VCaP (cell line): ENCODE data around the gene CD226.
"Not testable (repeated sequence)": the region's sequence is repeated elsewhere in the genome, so short reads cannot be mapped to it uniquely, and the experiment has no call there.

Source experiments
- H3K27ac ChIP-seq: fragments of 450-650 bp; 2 replicates; pipeline ENCODE4 v1.5.1; 2017
- TF ChIP-seq, protein P1 (sequence below): fragments of 450-650 bp; conservative IDR thresholded peaks from 2 replicates; pipeline ENCODE4 v1.5.1; 2017; ENCODE audit warnings: mild to moderate bottlenecking, moderate library complexity

The CD226 gene

DNA sequence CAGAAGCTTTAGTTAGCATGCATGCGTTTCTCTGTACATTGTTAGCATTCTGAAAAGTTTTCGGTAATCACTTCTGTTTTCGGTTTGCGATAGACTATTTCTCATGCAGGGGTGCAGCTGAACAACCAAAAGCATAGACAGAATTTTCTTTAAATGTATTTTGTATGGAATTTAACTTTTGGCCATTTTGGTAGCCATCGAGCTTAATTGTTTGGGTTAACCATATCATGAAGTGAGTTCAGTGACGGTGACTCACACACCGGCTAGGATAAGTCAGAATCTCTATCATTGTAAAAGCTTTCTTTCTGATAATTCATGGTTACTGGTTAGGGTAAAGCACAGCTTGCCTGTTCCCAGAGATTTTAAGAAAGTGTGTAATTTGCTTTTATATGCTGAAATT lies 107.2 kb downstream of the CD226 start:
- TF ChIP-seq, protein P1, sequence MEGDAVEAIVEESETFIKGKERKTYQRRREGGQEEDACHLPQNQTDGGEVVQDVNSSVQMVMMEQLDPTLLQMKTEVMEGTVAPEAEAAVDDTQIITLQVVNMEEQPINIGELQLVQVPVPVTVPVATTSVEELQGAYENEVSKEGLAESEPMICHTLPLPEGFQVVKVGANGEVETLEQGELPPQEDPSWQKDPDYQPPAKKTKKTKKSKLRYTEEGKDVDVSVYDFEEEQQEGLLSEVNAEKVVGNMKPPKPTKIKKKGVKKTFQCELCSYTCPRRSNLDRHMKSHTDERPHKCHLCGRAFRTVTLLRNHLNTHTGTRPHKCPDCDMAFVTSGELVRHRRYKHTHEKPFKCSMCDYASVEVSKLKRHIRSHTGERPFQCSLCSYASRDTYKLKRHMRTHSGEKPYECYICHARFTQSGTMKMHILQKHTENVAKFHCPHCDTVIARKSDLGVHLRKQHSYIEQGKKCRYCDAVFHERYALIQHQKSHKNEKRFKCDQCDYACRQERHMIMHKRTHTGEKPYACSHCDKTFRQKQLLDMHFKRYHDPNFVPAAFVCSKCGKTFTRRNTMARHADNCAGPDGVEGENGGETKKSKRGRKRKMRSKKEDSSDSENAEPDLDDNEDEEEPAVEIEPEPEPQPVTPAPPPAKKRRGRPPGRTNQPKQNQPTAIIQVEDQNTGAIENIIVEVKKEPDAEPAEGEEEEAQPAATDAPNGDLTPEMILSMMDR, result no peak
- H3K27ac ChIP-seq, result no peak overlapping the region

DNA sequence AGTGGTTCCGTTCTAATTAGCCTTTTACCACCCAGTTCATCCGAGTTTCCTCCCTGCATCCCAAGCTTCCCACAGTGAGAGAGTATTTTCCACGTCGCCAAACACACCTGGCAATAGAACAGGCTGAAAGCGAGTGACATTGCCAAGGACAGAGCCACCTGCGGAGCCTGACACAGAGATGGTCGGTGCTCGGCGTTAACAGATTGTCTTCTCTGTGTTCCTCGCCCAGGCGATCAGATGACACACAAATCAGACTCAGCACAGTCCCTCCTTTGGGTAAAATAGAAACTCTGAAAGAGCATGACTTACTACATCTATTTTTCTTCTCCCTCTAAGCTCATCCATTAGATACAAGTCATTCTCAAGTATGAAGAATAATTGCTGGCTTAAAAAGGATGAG lies 107.7 kb downstream of the CD226 start:
- TF ChIP-seq, protein P1, result no peak
- H3K27ac ChIP-seq, result no peak overlapping the region

DNA sequence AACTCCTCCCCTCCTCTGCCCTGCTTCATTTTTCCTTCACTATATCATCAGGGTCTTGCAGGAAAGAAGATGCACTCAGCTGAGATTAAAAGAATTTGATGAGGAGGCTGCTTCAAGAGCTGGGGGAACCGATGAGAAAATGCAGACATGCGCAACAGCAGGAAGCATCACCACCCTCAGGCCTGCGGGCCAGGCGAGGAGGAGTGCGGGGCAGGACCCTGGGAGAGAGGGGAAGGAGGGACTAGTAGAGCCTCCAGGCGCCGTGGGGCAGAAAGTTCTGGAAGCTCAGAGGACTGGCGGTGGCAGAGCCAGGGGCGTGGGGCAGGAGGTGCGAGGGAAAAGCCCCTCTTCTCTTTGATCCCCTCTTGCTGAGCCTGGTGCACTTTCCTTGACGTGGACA lies 108.2 kb downstream of the CD226 start:
- TF ChIP-seq, protein P1, result no peak
- H3K27ac ChIP-seq, result no peak overlapping the region

DNA sequence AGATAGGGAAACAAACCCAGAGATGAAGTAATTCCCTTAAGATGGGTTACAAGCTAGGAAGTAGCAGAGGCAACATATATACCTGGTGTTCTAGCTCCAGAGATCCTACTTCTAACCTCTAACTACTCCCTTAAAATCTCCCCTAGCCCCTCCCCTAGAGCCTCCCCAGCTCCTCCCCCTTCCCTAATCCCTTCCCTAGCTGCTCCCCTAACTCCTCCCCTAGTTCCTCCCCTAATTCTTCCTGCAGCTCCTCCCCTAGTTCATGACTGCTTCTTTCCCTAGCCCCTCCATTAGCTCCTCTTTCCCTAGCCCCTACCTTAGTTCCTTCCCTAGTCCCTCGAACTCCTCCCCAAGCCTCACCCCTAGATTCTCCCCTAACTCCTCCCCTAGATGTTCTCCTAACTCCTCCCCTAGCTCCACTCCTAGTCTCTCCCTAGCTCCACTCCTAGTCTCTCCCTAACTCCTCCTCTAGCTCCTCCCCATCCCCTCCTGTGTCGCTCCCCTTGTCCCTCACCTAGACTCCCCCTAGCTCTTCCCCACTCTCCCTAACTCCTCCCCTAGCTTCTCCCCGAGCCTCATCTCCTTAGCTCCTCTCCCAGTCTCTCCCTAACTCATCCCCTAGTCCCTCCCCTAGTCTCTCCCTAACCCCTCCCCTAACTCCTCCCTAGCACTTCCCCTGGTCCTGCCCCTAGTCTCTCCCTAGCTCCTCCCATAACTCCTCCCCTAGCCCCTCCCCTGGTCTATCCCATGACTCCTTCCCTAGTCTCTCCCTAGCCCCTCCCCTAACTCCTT lies 108.9 kb downstream of the CD226 start:
- H3K27ac ChIP-seq, result no peak overlapping the region
- TF ChIP-seq, protein P1, result no peak

DNA sequence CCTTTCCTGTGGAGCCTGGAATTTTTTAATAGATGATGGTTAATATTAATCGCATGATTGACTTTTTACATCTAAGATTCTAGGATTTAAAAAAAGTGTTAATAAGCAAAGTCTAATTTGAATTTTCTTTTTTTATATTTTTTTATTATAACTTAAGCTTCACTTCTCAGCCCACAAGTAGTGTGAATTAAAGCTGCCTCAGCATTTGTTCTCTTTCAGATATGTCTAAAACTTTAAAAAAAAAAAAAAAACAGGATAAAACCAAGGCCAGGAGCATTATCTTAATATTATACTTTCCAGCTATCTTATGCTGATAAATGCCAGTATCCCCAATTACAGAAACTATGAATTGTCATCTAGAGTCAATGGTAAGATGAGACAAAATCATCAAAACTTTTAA lies 109.7 kb downstream of the CD226 start:
- no peak overlapping the region for H3K27ac ChIP-seq
- TF ChIP-seq, protein P1, result no peak

DNA sequence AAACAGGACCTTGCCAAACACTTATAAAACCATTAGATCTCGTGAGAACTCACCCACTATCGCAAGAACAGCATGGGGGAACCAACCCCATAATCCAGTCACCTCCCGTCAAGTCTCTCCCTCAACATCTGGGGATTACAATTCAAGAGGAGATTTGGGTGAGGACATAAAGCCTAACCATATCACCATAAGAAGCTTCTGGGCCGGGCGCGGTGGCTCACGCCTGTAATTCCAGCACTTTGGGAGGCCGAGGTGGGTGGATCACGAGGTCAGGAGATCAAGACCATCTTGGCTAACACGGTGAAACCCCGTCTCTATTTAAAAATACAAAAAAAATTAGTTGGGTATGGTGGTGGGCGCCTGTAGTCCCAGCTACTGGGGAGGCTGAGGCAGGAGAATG lies 112.7 kb downstream of the CD226 start:
- H3K27ac ChIP-seq, result not testable (repeated sequence)

DNA sequence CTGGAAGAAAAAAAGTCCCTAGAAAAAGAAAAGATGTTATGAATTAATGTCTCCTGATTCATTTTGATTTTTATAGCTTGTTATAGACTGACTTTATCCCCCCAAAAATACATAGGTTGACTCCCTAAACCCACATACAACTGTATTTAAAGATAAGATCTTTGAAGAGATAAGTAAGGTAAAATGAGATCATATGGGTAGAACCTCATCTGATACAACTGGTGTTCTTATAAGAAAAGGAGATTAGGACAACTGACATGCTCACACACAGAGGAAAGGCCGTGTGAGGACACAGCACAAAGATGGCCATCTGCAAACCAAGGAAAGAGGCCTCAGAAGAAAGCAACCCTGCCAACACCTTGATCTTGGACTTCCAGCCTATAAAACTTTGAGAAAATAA lies 117.5 kb downstream of the CD226 start:
- H3K27ac ChIP-seq, result no peak overlapping the region
- TF ChIP-seq, protein P1, result no peak

DNA sequence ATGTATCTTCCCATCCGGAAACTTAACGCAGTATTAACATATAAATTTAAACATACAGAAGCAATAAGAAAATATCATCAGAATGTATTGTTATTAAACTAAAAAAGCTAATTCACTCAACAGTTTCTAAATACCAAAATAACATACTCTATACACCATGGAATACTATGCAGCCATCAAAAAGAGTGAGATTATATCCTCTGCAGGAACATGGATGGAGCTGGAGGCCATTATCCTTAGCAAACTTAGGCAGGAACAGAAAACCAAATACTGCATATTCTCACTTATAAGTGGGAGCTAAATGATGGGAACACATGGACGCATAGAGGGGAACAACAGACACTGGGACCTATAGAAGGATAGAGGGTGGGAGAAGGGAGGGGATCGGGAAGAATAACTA lies 127.1 kb downstream of the CD226 start:
- TF ChIP-seq, protein P1, result no peak
- H3K27ac ChIP-seq, result no peak overlapping the region
